GM21723 (cell line): ENCODE measurements around the gene EIF3J.
A peak's percentile ranks its signal among the peaks of the same experiment; 100 is the strongest.

ENCODE experiments used
- ATAC-seq: cut with Tn5 transposase; IDR thresholded peaks from one replicate; pipeline ENCODE4 v1.9.1; 2021; ENCODE audit warnings: mild to moderate bottlenecking, moderate library complexity; ENCODE audit not compliant: unreplicated experiment

Gene EIF3J

DNA sequence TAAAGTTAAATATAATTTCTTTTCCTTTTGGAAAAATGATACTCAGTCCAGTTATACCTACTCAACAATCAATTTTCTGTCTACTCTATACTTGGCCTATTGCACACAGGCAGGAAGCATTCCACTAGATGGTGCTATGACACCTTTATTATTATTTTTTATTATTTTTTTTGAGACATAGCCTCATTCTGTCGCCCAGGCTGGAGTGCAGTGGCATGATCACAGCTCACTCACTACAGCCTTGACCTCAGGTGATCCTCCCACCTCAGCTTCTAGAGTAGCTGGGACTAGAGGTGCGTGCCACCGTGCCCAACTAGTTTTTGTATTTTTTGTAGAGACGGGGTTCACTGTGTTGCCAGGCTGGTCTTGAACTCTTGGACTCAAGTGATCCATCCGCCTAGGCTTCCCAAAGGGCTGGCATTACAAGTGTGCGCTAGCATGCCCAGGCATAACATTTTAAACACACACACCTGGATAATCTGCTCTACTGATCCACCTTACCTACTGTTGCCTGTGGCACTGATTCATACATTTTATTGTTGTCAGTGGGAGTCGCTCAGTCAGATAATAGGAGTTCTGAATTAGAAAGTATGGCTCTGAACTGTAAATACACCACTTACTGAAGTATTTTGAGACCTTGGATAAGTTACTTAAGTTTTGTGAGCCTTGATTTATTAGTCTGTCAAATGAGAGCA, 56.2 kb downstream of the EIF3J start:
- ATAC-seq = no peak

DNA sequence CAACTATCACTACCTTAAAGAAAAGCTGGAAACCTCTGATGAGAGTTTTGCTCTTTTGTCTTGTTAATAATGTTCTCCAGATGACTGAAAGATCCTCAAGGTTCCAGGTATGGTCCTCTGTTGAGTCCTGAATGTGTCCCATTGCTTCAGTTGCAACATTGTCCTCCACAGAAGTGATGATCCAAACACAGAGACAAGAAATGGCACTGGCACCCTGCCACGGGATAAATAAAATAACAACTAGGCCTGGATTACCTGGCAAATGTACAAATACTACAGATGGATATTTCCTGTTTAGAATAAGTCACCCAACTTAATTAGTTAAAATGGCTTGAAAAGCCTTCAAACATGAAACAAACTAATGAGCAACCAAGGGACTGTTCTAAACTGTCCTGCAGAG, 58.3 kb downstream of the EIF3J start:
- no peak for ATAC-seq

- peak; percentile 56 for ATAC-seq
These were observed 58.9 kb downstream of the EIF3J start for GRCh38 chr15:44595656-44596510.

- ATAC-seq = no peak
These were observed 59.6 kb downstream of the EIF3J start for GRCh38 chr15:44596511-44597010.

- ATAC-seq = no peak
These were observed 61.1 kb downstream of the EIF3J start for GRCh38 chr15:44598066-44598465.

- no peak for ATAC-seq
These were observed 61.9 kb downstream of the EIF3J start for GRCh38 chr15:44598892-44599291.

DNA sequence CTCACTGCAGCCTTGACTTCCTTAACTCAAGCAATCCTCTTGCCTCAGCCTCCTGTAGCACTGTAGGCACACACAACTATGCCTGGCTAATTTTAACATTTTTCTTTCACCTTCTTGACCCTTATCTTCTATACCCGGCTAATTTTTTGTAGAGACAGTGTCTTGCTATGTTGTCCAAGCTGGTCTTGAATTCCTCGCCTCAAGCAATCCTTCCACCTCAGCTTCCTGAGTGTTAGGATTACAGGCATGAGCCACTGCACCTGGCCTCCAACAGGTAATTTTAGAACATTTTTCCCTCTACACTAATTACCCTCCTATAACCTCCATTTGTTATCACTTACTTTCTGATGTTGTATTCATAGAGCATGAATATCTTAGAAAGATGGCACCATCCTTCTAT, 66.2 kb downstream of the EIF3J start:
- no peak for ATAC-seq

GRCh38 chr15:44606740-44607139, 69.8 kb downstream of the EIF3J start:
- ATAC-seq = no peak
